Measurements from ENCODE around the gene NET1.
A peak's percentile ranks its signal among the peaks of the same experiment; 100 is the strongest.

Gene NET1

GRCh38 chr10:5443429-5443828 is 31.1 kb downstream of the NET1 start:
- Histone ChIP-seq H3K79me2 (ENCODE audit: insufficient read depth, low read length) (no peaks in the 10 kb centered on the region), H3K36me3 (ENCODE audit: insufficient read depth, low read length) (0 out of 2 replicates have a peak, but pooled peaks cover 5% of the 10 kb centered on the region), H3F3A (ENCODE audit: insufficient read depth, low read length) (peaks cover 4% of the 10 kb centered on the region), H3K4me3 (ENCODE audit: low read depth, low read length, poor library complexity, severe bottlenecking) (no peak overlapping the region), H3K9ac (ENCODE audit: low read length) (no peak overlapping the region), H3K4me2 (ENCODE audit: low read length) (no peak overlapping the region), H2AFZ (ENCODE audit: low read length) (no peak overlapping the region), H3K27me3 (ENCODE audit: insufficient read depth, low read length) (no peaks in the 10 kb centered on the region), H4K20me1 (ENCODE audit: insufficient read depth, low read length) (no peaks in the 10 kb centered on the region), H3K9me2 (ENCODE audit: low read depth, low read length) (no peaks in the 10 kb centered on the region), H3K27ac (ENCODE audit: low read depth, low read length, poor library complexity, severe bottlenecking) (no peak overlapping the region), H3K4me1 (ENCODE audit: insufficient read depth, low read length, severe bottlenecking) (peaks cover 21% of the 10 kb centered on the region), H3K9me3 (ENCODE audit: low read length) (no peaks in the 10 kb centered on the region)
- TF ChIP-seq EZH2 (IDR thresholded peaks at IDR 0.05; ENCODE audit: borderline replicate concordance, low read length) (no peak), CTCF (IDR thresholded peaks at IDR 0.05; ENCODE audit: low read length) (no peak)

GRCh38 chr10:5445006-5445405 is 32.6 kb downstream of the NET1 start:
- no peaks in the 10 kb centered on the region for H3K79me2 ChIP-seq (ENCODE audit: insufficient read depth, low read length)

GRCh38 chr10:5446390-5446926 is 34.1 kb downstream of the NET1 start:
- peaks cover 5% of the 10 kb centered on the region; the same call in 1 of the 2 replicates for H3K36me3 ChIP-seq (ENCODE audit: insufficient read depth, low read length)
- peak overlapping the region; percentile 58 for H3K4me3 ChIP-seq (ENCODE audit: low read depth, low read length, poor library complexity, severe bottlenecking)
- H3K27ac ChIP-seq (ENCODE audit: low read depth, low read length, poor library complexity, severe bottlenecking), result no peak overlapping the region
- H3K27me3 ChIP-seq (ENCODE audit: insufficient read depth, low read length), result no peaks in the 10 kb centered on the region
- peak overlapping the region; percentile 80 for H3K4me2 ChIP-seq (ENCODE audit: low read length)
- H4K20me1 ChIP-seq (ENCODE audit: insufficient read depth, low read length), result no peaks in the 10 kb centered on the region
- no peak for TF ChIP-seq CTCF (IDR thresholded peaks at IDR 0.05; ENCODE audit: low read length)
- TF ChIP-seq EZH2 (IDR thresholded peaks at IDR 0.05; ENCODE audit: borderline replicate concordance, low read length), result no peak
- no peaks in the 10 kb centered on the region for H3K9me3 ChIP-seq (ENCODE audit: low read length)
- peak overlapping the region; percentile 59 for H3K9ac ChIP-seq (ENCODE audit: low read length)
- peaks cover 21% of the 10 kb centered on the region for H3K4me1 ChIP-seq (ENCODE audit: insufficient read depth, low read length, severe bottlenecking)
- no peaks in the 10 kb centered on the region for H3K9me2 ChIP-seq (ENCODE audit: low read depth, low read length)
- no peaks in the 10 kb centered on the region for H3K79me2 ChIP-seq (ENCODE audit: insufficient read depth, low read length)
- no peak overlapping the region for H2AFZ ChIP-seq (ENCODE audit: low read length)
- H3F3A ChIP-seq (ENCODE audit: insufficient read depth, low read length), result peaks cover 4% of the 10 kb centered on the region; the same call in 1 of the 2 replicates

More at GRCh38 chr10:5445006-5445405, 32.6 kb downstream of the NET1 start:
- no peaks in the 10 kb centered on the region for H3K9me2 ChIP-seq (ENCODE audit: low read depth, low read length)
- no peaks in the 10 kb centered on the region for H4K20me1 ChIP-seq (ENCODE audit: insufficient read depth, low read length)
- H3K27ac ChIP-seq (ENCODE audit: low read depth, low read length, poor library complexity, severe bottlenecking), result no peak overlapping the region
- peaks cover 4% of the 10 kb centered on the region for H3F3A ChIP-seq (ENCODE audit: insufficient read depth, low read length)
- TF ChIP-seq EZH2 (IDR thresholded peaks at IDR 0.05; ENCODE audit: borderline replicate concordance, low read length) (no peak), CTCF (IDR thresholded peaks at IDR 0.05; ENCODE audit: low read length) (no peak)
- H3K4me2 ChIP-seq (ENCODE audit: low read length), result no peak overlapping the region
- H3K4me1 ChIP-seq (ENCODE audit: insufficient read depth, low read length, severe bottlenecking), result peaks cover 21% of the 10 kb centered on the region
- no peak overlapping the region for H3K4me3 ChIP-seq (ENCODE audit: low read depth, low read length, poor library complexity, severe bottlenecking)
- no peak overlapping the region for H2AFZ ChIP-seq (ENCODE audit: low read length)
- no peaks in the 10 kb centered on the region for H3K27me3 ChIP-seq (ENCODE audit: insufficient read depth, low read length)
- H3K36me3 ChIP-seq (ENCODE audit: insufficient read depth, low read length), result peaks cover 5% of the 10 kb centered on the region; the same call in 1 of the 2 replicates
- no peak overlapping the region for H3K9ac ChIP-seq (ENCODE audit: low read length)
- no peaks in the 10 kb centered on the region for H3K9me3 ChIP-seq (ENCODE audit: low read length)

Data from OCI-LY1 (cell line).